Thymus (tissue), 11 donors: ENCODE results near the gene BBX. TPM values are rescaled to one million over a fixed set of nuclear protein-coding genes. Genes with fewer than 3 reads are reported as not detected.

Experiments used
- DNase-seq, 9 donors: peaks; one replicate each; pipeline ENCODE4 v3.0.0-alpha.2; 2013; ENCODE audit warnings: low spot score in 9 of 9, low read depth in 6 of 9, missing footprints in 1 of 9
- H3K27ac ChIP-seq, 2 donors: one replicate each; pipeline ENCODE4 v1.5.1; 2013; ENCODE audit warnings: control low read depth in 1 of 2, low read depth in 1 of 2, low read length in 1 of 2, mild to moderate bottlenecking in 1 of 2, moderate library complexity in 1 of 2
- H3K27me3 ChIP-seq, 2 donors: one replicate each; pipeline ENCODE4 v1.5.1; 2013; ENCODE audit warnings: low read length in 1 of 2; ENCODE audit not compliant: control insufficient read depth in 2 of 2, insufficient read depth in 1 of 2
- H3K36me3 ChIP-seq, 2 donors: one replicate each; pipeline ENCODE4 v1.5.1; 2013; ENCODE audit warnings: low read length in 1 of 2, mild to moderate bottlenecking in 1 of 2, moderate library complexity in 1 of 2; ENCODE audit not compliant: control insufficient read depth in 2 of 2, insufficient read depth in 2 of 2
- H3K4me1 ChIP-seq, 2 donors: one replicate each; pipeline ENCODE4 v1.5.1; 2013; ENCODE audit warnings: low read length in 2 of 2; ENCODE audit not compliant: control insufficient read depth in 2 of 2, insufficient read depth in 2 of 2
- H3K4me3 ChIP-seq, 2 donors: one replicate each; pipeline ENCODE4 v1.5.1; 2013; ENCODE audit warnings: low read length in 2 of 2, control low read depth in 1 of 2, mild to moderate bottlenecking in 1 of 2
- H3K9me3 ChIP-seq, 2 donors: one replicate each; pipeline ENCODE4 v1.5.1; 2013; ENCODE audit warnings: low read length in 1 of 2, mild to moderate bottlenecking in 1 of 2; ENCODE audit not compliant: control insufficient read depth in 2 of 2, insufficient read depth in 1 of 2
- WGBS: extraction: QIAGEN DNeasy Blood & Tissue Kit; methylation state at CpG from one replicate; pipeline ENCODE4 v1.1.7; 2013; 5-methylcytosine and 5-hydroxymethylcytosine counted together
- polyA plus RNA-seq: library from polyadenylated mRNA; stranded (reverse); fragments of 200-250 nt; gene quantifications from one replicate; pipeline ENCODE4 v1.2.3, GENCODE V29; 2013
- total RNA-seq: library from RNA; stranded (reverse); fragments of 120-200 nt; gene quantifications from one replicate; pipeline ENCODE4 v1.2.4, GENCODE V29; 2013
- donor health status: healthy.

BBX gene
- total and polyA plus RNA-seq, 2 donors: 8.9 to 31.3 TPM

DNA sequence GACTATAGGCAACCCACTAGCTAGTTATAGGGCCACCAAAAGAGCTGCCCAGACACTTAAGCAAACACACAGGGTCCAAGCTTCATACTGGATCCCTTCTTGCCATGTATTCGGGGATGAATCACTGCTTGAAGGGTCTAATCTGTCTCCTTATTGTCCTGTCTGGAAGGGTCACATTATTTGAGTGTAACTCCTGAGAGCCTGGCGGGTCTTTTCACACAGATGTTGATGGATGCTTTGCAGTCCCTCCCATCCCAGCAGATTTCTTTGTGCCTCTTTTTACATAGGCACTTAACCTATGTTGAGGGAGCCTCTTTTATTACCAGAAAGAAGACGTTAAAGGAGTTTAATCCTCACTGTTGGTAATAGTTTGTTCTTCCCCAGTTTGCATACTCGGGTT, 56.6 kb downstream of the BBX start:
- peaks cover 0 to 3% of the 10 kb centered on the region in 2 donors for H3K4me1 ChIP-seq
- DNase-seq: no peak
- no peak overlapping the region for H3K27ac ChIP-seq
- no peaks in the 10 kb centered on the region for H3K36me3 ChIP-seq
- H3K27me3 ChIP-seq: no peaks in the 10 kb centered on the region
- H3K9me3 ChIP-seq: no peaks in the 10 kb centered on the region
- H3K4me3 ChIP-seq: no peak overlapping the region
- WGBS: 97% methylated on average over 4 of the region's 4 CpGs

DNA sequence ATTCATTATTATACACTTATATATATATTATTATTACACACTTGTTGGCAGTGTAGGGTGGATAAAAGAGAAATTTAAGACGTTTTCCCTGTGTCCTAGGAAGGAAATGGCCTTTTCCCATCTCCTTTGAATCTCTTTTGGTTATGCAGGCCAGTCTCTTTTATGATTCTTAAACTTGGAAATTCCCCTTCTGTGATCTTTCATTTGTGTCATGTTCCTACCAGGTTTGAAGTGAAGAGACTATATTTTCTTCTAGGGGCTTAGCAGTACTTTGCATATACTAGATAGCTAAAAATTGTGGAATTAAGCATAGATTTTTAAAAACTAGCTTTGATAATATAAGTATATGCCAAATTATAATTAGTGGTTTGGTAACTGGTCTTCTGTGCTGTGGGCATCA, 58.5 kb downstream of the BBX start:
- Histone ChIP-seq H3K36me3 (peaks cover 0 to 3% of the 10 kb centered on the region in 2 donors), H3K4me3 (no peak overlapping the region), H3K27me3 (no peaks in the 10 kb centered on the region), H3K27ac (no peak overlapping the region), H3K4me1 (peaks cover 0 to 3% of the 10 kb centered on the region in 2 donors), H3K9me3 (no peaks in the 10 kb centered on the region)
- DNase-seq: no peak
- WGBS: 91% methylated on average over 1 of the region's 1 CpG

- no peaks in the 10 kb centered on the region for H3K27me3 ChIP-seq
- no peaks in the 10 kb centered on the region for H3K9me3 ChIP-seq
- no peak overlapping the region for H3K4me3 ChIP-seq
- peaks cover 0 to 3% of the 10 kb centered on the region in 2 donors for H3K36me3 ChIP-seq
- 87% methylated on average over 1 of the region's 1 CpG for WGBS
- DNase-seq: no peak
- no peaks in the 10 kb centered on the region for H3K4me1 ChIP-seq
- H3K27ac ChIP-seq: no peak overlapping the region
These were observed 65.5 kb downstream of the BBX start for GRCh38 chr3:107588217-107588616.

DNA sequence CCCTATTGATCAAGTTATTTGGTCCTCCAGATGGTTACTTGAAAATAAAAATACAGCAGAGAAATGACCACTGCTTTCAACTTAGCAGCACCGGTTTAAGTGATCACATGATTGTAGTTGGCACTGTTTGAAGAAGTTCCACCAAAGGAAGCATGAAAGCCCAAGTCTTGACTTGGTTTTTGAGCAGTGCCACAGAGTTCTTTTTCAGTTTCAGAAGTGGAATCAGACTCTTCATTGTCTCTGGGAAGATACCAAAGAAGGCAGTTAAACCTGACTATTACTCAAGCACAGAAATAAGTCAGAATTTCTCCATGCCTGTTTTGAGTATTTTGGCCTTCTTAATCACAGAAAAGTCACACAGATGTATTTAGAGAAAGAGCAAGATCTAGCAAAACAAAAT, 66.7 kb downstream of the BBX start:
- Histone ChIP-seq H3K4me1 (no peaks in the 10 kb centered on the region), H3K4me3 (no peak overlapping the region), H3K27me3 (no peaks in the 10 kb centered on the region), H3K27ac (no peak overlapping the region), H3K9me3 (no peaks in the 10 kb centered on the region), H3K36me3 (peaks cover 0 to 3% of the 10 kb centered on the region in 2 donors)
- WGBS: 58% methylated on average over 1 of the region's 1 CpG
- DNase-seq: no peak

GRCh38 chr3:107590786-107591185, 68.0 kb downstream of the BBX start:
- Histone ChIP-seq H3K4me1 (no peaks in the 10 kb centered on the region), H3K9me3 (no peaks in the 10 kb centered on the region), H3K27me3 (no peaks in the 10 kb centered on the region), H3K4me3 (no peak overlapping the region), H3K36me3 (no peaks in the 10 kb centered on the region), H3K27ac (no peak overlapping the region)
- DNase-seq: no peak
- 100% methylated on average over 1 of the region's 1 CpG for WGBS

DNA sequence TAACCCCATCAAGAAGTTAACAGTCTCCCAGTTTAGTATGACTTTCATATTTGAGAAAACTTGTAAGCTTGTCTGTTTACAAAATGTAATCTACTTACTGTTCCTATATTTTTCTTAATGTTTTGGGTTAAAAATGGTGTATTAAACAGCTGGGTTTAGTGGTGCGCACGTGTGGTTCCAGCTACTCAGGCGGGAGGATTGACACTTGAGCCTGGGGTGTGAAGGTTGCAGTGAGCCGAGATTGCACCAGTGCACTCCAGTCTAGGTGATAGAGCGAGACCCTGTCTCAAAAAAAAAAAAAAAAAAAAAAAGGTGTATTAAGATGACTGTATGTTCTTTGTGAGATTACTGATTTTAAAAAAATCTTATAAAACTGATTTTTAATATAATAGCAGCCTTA, 69.3 kb downstream of the BBX start:
- Histone ChIP-seq H3K9me3 (no peaks in the 10 kb centered on the region), H3K27ac (no peak overlapping the region), H3K4me3 (no peak overlapping the region), H3K27me3 (no peaks in the 10 kb centered on the region), H3K4me1 (no peaks in the 10 kb centered on the region), H3K36me3 (no peaks in the 10 kb centered on the region)
- DNase-seq: no peak
- WGBS: 99% methylated on average over 5 of the region's 5 CpGs

- Histone ChIP-seq H3K4me1 (peaks cover 6 to 11% of the 10 kb centered on the region in 2 donors), H3K36me3 (no peaks in the 10 kb centered on the region), H3K9me3 (no peaks in the 10 kb centered on the region), H3K27ac (no peak overlapping the region), H3K27me3 (no peaks in the 10 kb centered on the region), H3K4me3 (no peak overlapping the region)
- no peak for DNase-seq
- WGBS: 96% methylated on average over 3 of the region's 3 CpGs
These were observed 72.1 kb downstream of the BBX start for GRCh38 chr3:107594870-107595269.

DNA sequence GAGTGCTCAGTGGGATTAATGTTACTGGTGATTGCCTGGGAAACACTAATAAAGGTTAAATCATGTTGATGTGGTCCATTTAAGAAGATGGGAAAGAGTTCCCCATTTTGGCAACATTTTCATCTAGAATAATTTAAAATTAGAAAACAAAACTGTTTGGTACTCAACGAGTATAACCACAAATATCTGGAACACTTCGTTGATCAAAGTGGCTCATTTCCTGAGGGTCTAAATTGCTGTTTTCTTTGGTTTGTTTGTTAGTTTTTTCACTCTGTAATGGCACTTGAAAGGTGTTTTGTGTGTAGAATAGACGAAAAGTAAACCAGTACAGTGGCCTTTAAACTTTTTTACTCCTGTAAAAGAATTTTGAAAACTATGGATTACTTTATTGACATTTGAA, 73.9 kb downstream of the BBX start:
- H3K27ac ChIP-seq: no peak overlapping the region
- H3K27me3 ChIP-seq: no peaks in the 10 kb centered on the region
- H3K4me3 ChIP-seq: no peak overlapping the region
- no peak for DNase-seq
- H3K4me1 ChIP-seq: peaks cover 11 to 15% of the 10 kb centered on the region in 2 donors
- WGBS: 14% methylated on average over 3 of the region's 3 CpGs
- H3K36me3 ChIP-seq: no peaks in the 10 kb centered on the region
- no peaks in the 10 kb centered on the region for H3K9me3 ChIP-seq

GRCh38 chr3:107598926-107599771, 76.4 kb downstream of the BBX start:
- peaks cover 11 to 15% of the 10 kb centered on the region in 2 donors for H3K4me1 ChIP-seq
- H3K27ac ChIP-seq: peak overlapping the region; percentile 83 to 89
- no peaks in the 10 kb centered on the region for H3K36me3 ChIP-seq
- DNase-seq: peak; percentile 38 to 86 (median 58)
- no peaks in the 10 kb centered on the region for H3K27me3 ChIP-seq
- WGBS: 3% methylated on average over 12 of the region's 12 CpGs
- peak overlapping the region; percentile 39 to 51 for H3K4me3 ChIP-seq
- no peaks in the 10 kb centered on the region for H3K9me3 ChIP-seq
